AG04450 (cell line): ENCODE results near the gene RAB4A. TPM values are rescaled to one million over a fixed set of nuclear protein-coding genes. Genes with fewer than 3 reads are reported as not detected.
A peak's percentile ranks its signal among the peaks of the same experiment; 100 is the strongest.
"Not testable (repeated sequence)": the region's sequence is repeated elsewhere in the genome, so short reads cannot be mapped to it uniquely, and the experiment has no call there.

Experiments
- CTCF ChIA-PET: fragments of 300-600, 350-600 bp; formaldehyde crosslinking; extraction: SDS; loops from one replicate; lab custom pipeline; 2022; ENCODE audit warnings: antibody characterized with exemption, inconsistent platforms; lab: Charles Lee
- POLR2A ChIA-PET: fragments of 350-600 bp; formaldehyde crosslinking; extraction: SDS; loops from one replicate; lab custom pipeline; 2021; ENCODE audit warnings: antibody characterized with exemption, inconsistent platforms; lab: Yijun Ruan, JAX
- DNase-seq: peaks from one replicate; pipeline ENCODE4 v3.0.0-alpha.2; 2011; ENCODE audit warnings: low read depth, low spot score
- H3K27ac ChIP-seq: one replicate; pipeline ENCODE4 v1.5.1; 2012; ENCODE audit warnings: low read depth, low read length, control low read depth
- H3K27me3 ChIP-seq: one replicate; pipeline ENCODE4 v1.6.0; 2012; ENCODE audit warnings: low read length; ENCODE audit not compliant: control insufficient read depth, insufficient read depth
- H3K4me3 ChIP-seq: 2 replicates; pipeline ENCODE4 v1.5.1; 2011; ENCODE audit warnings: mild to moderate bottlenecking, low read depth, low read length, control low read depth
- H3K9me3 ChIP-seq: 2 replicates; pipeline ENCODE4 v1.5.1; 2012; ENCODE audit warnings: low read length; ENCODE audit not compliant: control insufficient read depth, insufficient read depth
- polyA plus RNA-seq: library from polyadenylated mRNA; depleted of rRNA; stranded (reverse); fragments of >200 nt; gene quantifications from 2 replicates; pipeline ENCODE4 v1.2.3, GENCODE V29; 2011
- TF ChIP-seq, protein P1 (sequence below): IDR thresholded peaks from 2 replicates; pipeline ENCODE4 v1.5.1; 2011; ENCODE audit warnings: low read depth, low read length, control low read depth, inconsistent platforms

RAB4A gene
- polyA plus RNA-seq, 1 experiment, result 50.6 TPM

GRCh38 chr1:229323201-229323600, 52.3 kb downstream of the RAB4A start:
- TF ChIP-seq, protein P1, sequence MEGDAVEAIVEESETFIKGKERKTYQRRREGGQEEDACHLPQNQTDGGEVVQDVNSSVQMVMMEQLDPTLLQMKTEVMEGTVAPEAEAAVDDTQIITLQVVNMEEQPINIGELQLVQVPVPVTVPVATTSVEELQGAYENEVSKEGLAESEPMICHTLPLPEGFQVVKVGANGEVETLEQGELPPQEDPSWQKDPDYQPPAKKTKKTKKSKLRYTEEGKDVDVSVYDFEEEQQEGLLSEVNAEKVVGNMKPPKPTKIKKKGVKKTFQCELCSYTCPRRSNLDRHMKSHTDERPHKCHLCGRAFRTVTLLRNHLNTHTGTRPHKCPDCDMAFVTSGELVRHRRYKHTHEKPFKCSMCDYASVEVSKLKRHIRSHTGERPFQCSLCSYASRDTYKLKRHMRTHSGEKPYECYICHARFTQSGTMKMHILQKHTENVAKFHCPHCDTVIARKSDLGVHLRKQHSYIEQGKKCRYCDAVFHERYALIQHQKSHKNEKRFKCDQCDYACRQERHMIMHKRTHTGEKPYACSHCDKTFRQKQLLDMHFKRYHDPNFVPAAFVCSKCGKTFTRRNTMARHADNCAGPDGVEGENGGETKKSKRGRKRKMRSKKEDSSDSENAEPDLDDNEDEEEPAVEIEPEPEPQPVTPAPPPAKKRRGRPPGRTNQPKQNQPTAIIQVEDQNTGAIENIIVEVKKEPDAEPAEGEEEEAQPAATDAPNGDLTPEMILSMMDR, result no peak
- H3K9me3 ChIP-seq, result no peaks in the 10 kb centered on the region
- no peak overlapping the region for H3K4me3 ChIP-seq
- DNase-seq, result no peak
- no peak overlapping the region for H3K27ac ChIP-seq
- no peaks in the 10 kb centered on the region for H3K27me3 ChIP-seq
- ChIA-PET POLR2A (interaction anchor here (1.0 kb wide), 1 partner anchor 27 kb away, joined by 3 read pairs; no protein-coding TSS in a partner anchor), CTCF (no interaction called here)

DNA sequence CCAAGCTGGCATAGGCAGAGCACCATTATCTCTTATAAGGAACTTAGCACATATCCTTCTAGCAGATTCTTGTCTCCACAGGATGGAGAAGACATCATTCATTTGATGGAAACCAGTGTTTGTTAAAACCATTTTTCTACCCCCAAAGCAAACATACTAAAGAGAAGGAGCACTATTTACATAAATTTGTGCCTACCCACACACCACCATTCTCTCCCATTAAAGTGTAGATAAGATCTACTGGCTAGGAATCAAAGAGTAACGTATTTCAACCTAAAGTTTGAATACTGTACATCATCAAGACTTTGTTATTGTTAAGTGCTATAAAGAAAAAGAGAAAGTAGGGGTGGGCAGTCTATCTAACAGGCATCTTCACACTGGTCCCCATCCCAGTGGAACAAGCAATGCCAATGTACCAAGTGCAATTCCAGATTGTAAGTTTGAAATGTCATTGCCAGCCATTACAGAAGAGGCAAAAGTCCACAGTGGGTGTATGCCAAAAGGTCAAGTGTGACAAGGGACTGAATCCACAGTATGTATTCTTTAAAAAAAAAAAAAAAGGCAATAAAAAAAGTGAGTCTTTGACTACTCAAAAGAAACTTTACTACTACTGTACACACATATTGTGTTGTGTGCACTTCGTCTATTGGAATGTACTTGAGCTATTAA, 53.1 kb downstream of the RAB4A start:
- no peak for DNase-seq
- POLR2A ChIA-PET, result interaction anchor here (1.0 kb wide), 1 partner anchor 28 kb away, joined by 3 read pairs; no protein-coding TSS in a partner anchor
- Histone ChIP-seq H3K4me3 (no peak overlapping the region), H3K9me3 (no peaks in the 10 kb centered on the region), H3K27ac (no peak overlapping the region), H3K27me3 (no peaks in the 10 kb centered on the region)
- CTCF ChIA-PET, result no interaction called here
- TF ChIP-seq, protein P1, result no peak

GRCh38 chr1:229325401-229325800, 54.5 kb downstream of the RAB4A start:
- POLR2A ChIA-PET, result no interaction called here
- no peak overlapping the region for H3K4me3 ChIP-seq
- no peak for DNase-seq
- H3K9me3 ChIP-seq, result no peaks in the 10 kb centered on the region
- no peaks in the 10 kb centered on the region for H3K27me3 ChIP-seq
- TF ChIP-seq, protein P1, result no peak
- CTCF ChIA-PET, result interaction anchor here (0.7 to 1.6 kb wide), 5 partner anchors 14 to 233 kb away, joined by 3 to 8 read pairs (median 4); partner anchors contain the start of gene ABCB10
- H3K27ac ChIP-seq, result peak overlapping the region; percentile 42

- TF ChIP-seq, protein P1, result no peak
- Histone ChIP-seq H3K9me3 (no peaks in the 10 kb centered on the region), H3K27ac (peak overlapping the region; percentile 25), H3K4me3 (peak overlapping the region; percentile 31; the same call in 1 of the 2 replicates), H3K27me3 (no peaks in the 10 kb centered on the region)
- ChIA-PET CTCF (interaction anchor here (0.7 to 1.6 kb wide), 5 partner anchors 13 to 233 kb away, joined by 3 to 8 read pairs (median 4); partner anchors contain the start of gene ABCB10), POLR2A (no interaction called here)
- DNase-seq, result no peak
These were observed 55.1 kb downstream of the RAB4A start for GRCh38 chr1:229325853-229326487.

- Histone ChIP-seq H3K4me3 (no peak overlapping the region), H3K27ac (no peak overlapping the region), H3K27me3 (no peaks in the 10 kb centered on the region), H3K9me3 (no peaks in the 10 kb centered on the region)
- TF ChIP-seq, protein P1, result no peak
- CTCF ChIA-PET, result interaction anchor here (1.0 kb wide), 1 partner anchor 232 kb away, joined by 3 read pairs; the partner anchor contains the start of gene ABCB10
- POLR2A ChIA-PET, result no interaction called here
- DNase-seq, result no peak
These were observed 55.7 kb downstream of the RAB4A start for GRCh38 chr1:229326601-229327000.

GRCh38 chr1:229327765-229328164, 56.9 kb downstream of the RAB4A start:
- H3K9me3 ChIP-seq, H3K27me3 ChIP-seq, CTCF ChIA-PET, H3K27ac ChIP-seq, H3K4me3 ChIP-seq, POLR2A ChIA-PET, DNase-seq: not testable (repeated sequence)
